Stimulated activated CD4-positive, alpha-beta T cell treated with anti-CD3 and anti-CD28 coated beads, Interleukin-4, amount 100 ng/mL, for 48 hours (primary cell): Measurements from ENCODE around the gene NUP62.

Experiments
- DNase-seq, 2 donors: peaks; one replicate each; pipeline ENCODE4 v3.0.0-alpha.2; 2020; ENCODE audit warnings: low read depth in 2 of 2

NUP62 gene

GRCh38 chr19:49881672-49882394 lies 47.5 kb downstream of the NUP62 start:
- DNase-seq: no peak

- DNase-seq: no peak
Observed at GRCh38 chr19:49881186-49881585, 48.1 kb downstream of the NUP62 start.

- DNase-seq: no peak
Observed at GRCh38 chr19:49880162-49880869, 49.0 kb downstream of the NUP62 start.

- no peak for DNase-seq
Observed at GRCh38 chr19:49879243-49879963, 49.9 kb downstream of the NUP62 start.

- DNase-seq: no peak
Observed at GRCh38 chr19:49878744-49879070, 50.6 kb downstream of the NUP62 start.

GRCh38 chr19:49877879-49878743 lies 51.2 kb downstream of the NUP62 start:
- peak; percentile 99 for DNase-seq

- peak; percentile 91 to 96 for DNase-seq
Observed at GRCh38 chr19:49877020-49877878, 52.1 kb downstream of the NUP62 start, which contains the start of the genes AKT1S1 and TBC1D17. TSS of gene AKT1S1 (minus strand) at chr19:49877355. CDS start at chr19:49873295, 4,060 bp downstream. TSS of gene TBC1D17 (plus strand) at chr19:49877702. CDS start at chr19:49877724, 22 bp downstream.

GRCh38 chr19:49876422-49877019 lies 52.8 kb downstream of the NUP62 start:
- peak; percentile 94 to 95 for DNase-seq

GRCh38 chr19:49875857-49876421 lies 53.4 kb downstream of the NUP62 start:
- peak; percentile 41 to 43 for DNase-seq

GRCh38 chr19:49875177-49875576 lies 54.1 kb downstream of the NUP62 start:
- DNase-seq: no peak

- no peak for DNase-seq
Observed at GRCh38 chr19:49874503-49875157, 54.7 kb downstream of the NUP62 start.

GRCh38 chr19:49873834-49874233 lies 55.5 kb downstream of the NUP62 start:
- DNase-seq: no peak

- no peak for DNase-seq
Observed at GRCh38 chr19:49873129-49873521, 56.2 kb downstream of the NUP62 start.

- no peak for DNase-seq
Observed at GRCh38 chr19:49872245-49873128, 56.8 kb downstream of the NUP62 start.

- DNase-seq: no peak
Observed at GRCh38 chr19:49871349-49871985, 57.8 kb downstream of the NUP62 start.

GRCh38 chr19:49870309-49870901 lies 58.9 kb downstream of the NUP62 start:
- DNase-seq: no peak
